Trophoblast cell (in vitro differentiated cells and primary cell): ENCODE measurements around the gene JADE2.
A peak's percentile ranks its signal among the peaks of the same experiment; 100 is the strongest.
"Not testable (repeated sequence)": the region's sequence is repeated elsewhere in the genome, so short reads cannot be mapped to it uniquely, and the experiment has no call there.

Source experiments
- DNase-seq, 2 donors: peaks; one replicate each; pipeline ENCODE4 v3.0.0-alpha.2; 2016
- H2AFZ ChIP-seq: 2 replicates; pipeline ENCODE4 v1.6.1; 2013; ENCODE audit warnings: low read length, moderate library complexity, mild to moderate bottlenecking; ENCODE audit not compliant: insufficient read depth, poor library complexity
- H2AK5ac ChIP-seq: 2 replicates; pipeline ENCODE4 v1.6.1; 2013; ENCODE audit warnings: mild to moderate bottlenecking, low read length
- H2BK120ac ChIP-seq: 2 replicates; pipeline ENCODE4 v1.6.1; 2013; ENCODE audit warnings: low read length, mild to moderate bottlenecking, moderate library complexity; ENCODE audit not compliant: insufficient read depth, poor library complexity
- H2BK12ac ChIP-seq: 2 replicates; pipeline ENCODE4 v1.6.1; 2013; ENCODE audit warnings: mild to moderate bottlenecking, low read length, moderate library complexity
- H2BK5ac ChIP-seq: 2 replicates; pipeline ENCODE4 v1.6.1; 2013; ENCODE audit warnings: low read length, low read depth, moderate library complexity, mild to moderate bottlenecking; ENCODE audit not compliant: poor library complexity
- H3K14ac ChIP-seq: 2 replicates; pipeline ENCODE4 v1.6.1; 2013; ENCODE audit warnings: mild to moderate bottlenecking, low read length
- H3K18ac ChIP-seq: 2 replicates; pipeline ENCODE4 v1.6.1; 2013; ENCODE audit warnings: mild to moderate bottlenecking, low read length
- H3K23ac ChIP-seq: 2 replicates; pipeline ENCODE4 v1.6.1; 2013; ENCODE audit warnings: low read length
- H3K27ac ChIP-seq: 2 replicates; pipeline ENCODE4 v1.5.1; 2013; ENCODE audit warnings: low read depth, mild to moderate bottlenecking, inconsistent platforms, low read length, moderate library complexity
- H3K27me3 ChIP-seq: 2 replicates; pipeline ENCODE4 v1.6.1; 2013; ENCODE audit warnings: inconsistent platforms, mild to moderate bottlenecking, low read length, moderate library complexity; ENCODE audit not compliant: insufficient read depth
- H3K36me3 ChIP-seq, 2 experiments: 1 replicate in 1 of 2; 2 replicates in 1 of 2; pipeline ENCODE4 v1.6.1; 2013; ENCODE audit warnings: low read length in 2 of 2, mild to moderate bottlenecking in 2 of 2, moderate library complexity in 1 of 2; ENCODE audit not compliant: insufficient read depth in 2 of 2, control insufficient read depth in 1 of 2
- H3K4ac ChIP-seq: 2 replicates; pipeline ENCODE4 v1.6.1; 2013; ENCODE audit warnings: low read depth, mild to moderate bottlenecking, low read length, moderate library complexity
- H3K4me1 ChIP-seq, 2 experiments: 1 replicate in 1 of 2; 2 replicates in 1 of 2; pipeline ENCODE4 v1.6.1; 2013; ENCODE audit warnings: low read length in 2 of 2, mild to moderate bottlenecking in 2 of 2, moderate library complexity in 1 of 2; ENCODE audit not compliant: insufficient read depth in 2 of 2, control insufficient read depth in 1 of 2
- H3K4me2 ChIP-seq: 2 replicates; pipeline ENCODE4 v1.6.1; 2013; ENCODE audit warnings: inconsistent platforms, mild to moderate bottlenecking, low read length, moderate library complexity
- H3K4me3 ChIP-seq: 2 replicates; pipeline ENCODE4 v1.5.1; 2013; ENCODE audit warnings: mild to moderate bottlenecking, low read depth, low read length, inconsistent platforms
- H3K79me1 ChIP-seq: one replicate; pipeline ENCODE4 v1.6.1; 2013; ENCODE audit warnings: low read length
- H3K79me2 ChIP-seq: 2 replicates; pipeline ENCODE4 v1.6.1; 2013; ENCODE audit warnings: low read length, mild to moderate bottlenecking; ENCODE audit not compliant: control insufficient read depth, insufficient read depth, poor library complexity
- H3K9ac ChIP-seq: 2 replicates; pipeline ENCODE4 v1.6.1; 2013; ENCODE audit warnings: mild to moderate bottlenecking, low read length
- H3K9me3 ChIP-seq: 2 replicates; pipeline ENCODE4 v1.6.1; 2013; ENCODE audit warnings: low read depth, mild to moderate bottlenecking, control low read depth, inconsistent platforms, low read length; ENCODE audit not compliant: insufficient read depth
- H4K12ac ChIP-seq: 2 replicates; pipeline ENCODE4 v1.6.1; 2013; ENCODE audit warnings: low read depth, mild to moderate bottlenecking, low read length, moderate library complexity
- H4K8ac ChIP-seq: 2 replicates; pipeline ENCODE4 v1.6.1; 2013; ENCODE audit warnings: low read depth, mild to moderate bottlenecking, low read length, moderate library complexity
- H4K91ac ChIP-seq: one replicate; pipeline ENCODE4 v1.6.1; 2013; ENCODE audit warnings: low read depth, mild to moderate bottlenecking, low read length, moderate library complexity
- WGBS: extraction: QIAGEN DNeasy Blood & Tissue Kit; methylation state at CpG from one replicate; pipeline ENCODE4 v1.1.7; 2013; ENCODE audit warnings: missing lambda C conversion rate; ENCODE audit not compliant: insufficient read length, insufficient coverage; ENCODE audit errors: extremely low coverage; 5-methylcytosine and 5-hydroxymethylcytosine counted together

The JADE2 gene

DNA sequence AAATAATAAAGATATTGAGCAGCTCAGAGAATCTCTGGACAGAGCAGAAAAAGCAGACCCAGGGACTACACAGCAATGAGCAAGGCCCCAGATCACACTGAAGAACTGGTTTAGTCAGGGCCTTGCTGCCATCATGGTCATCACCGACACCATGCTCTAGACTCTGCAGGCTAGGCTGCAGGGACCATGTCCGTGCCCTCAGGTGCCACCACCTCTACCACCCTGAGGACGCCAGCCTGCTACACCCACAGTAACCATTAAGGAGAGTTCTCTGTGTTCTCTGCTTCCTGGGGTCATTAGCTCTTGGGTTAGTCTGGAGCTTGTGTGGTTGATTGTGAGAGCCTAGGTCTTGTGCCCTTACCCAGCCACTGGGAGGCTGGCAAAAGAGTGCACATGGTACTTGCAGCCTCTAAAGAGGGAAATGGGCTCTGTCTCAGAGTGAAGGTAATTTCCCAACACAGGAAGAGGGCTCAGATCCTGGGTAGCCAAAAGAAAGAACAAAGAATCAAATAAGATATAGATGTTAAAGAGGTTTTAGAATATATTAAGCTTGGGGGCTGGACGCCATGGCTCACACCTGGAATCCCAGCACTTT lies 31.9 kb upstream of the JADE2 start:
- H4K8ac ChIP-seq = no peak overlapping the region
- no peak overlapping the region for H2BK12ac ChIP-seq
- H3K18ac ChIP-seq = no peak overlapping the region
- no CpG with 5 or more reads among the region's 4 CpGs for WGBS
- DNase-seq = no peak
- H3K79me2 ChIP-seq = no peaks in the 10 kb centered on the region
- H3K9me3 ChIP-seq = peaks cover 1% of the 10 kb centered on the region
- no peaks in the 10 kb centered on the region for H3K79me1 ChIP-seq
- no peaks in the 10 kb centered on the region for H3K36me3 ChIP-seq
- H2AFZ ChIP-seq = no peak overlapping the region
- H3K14ac ChIP-seq = no peak overlapping the region
- H3K9ac ChIP-seq = no peak overlapping the region
- H3K4me1 ChIP-seq = no peaks in the 10 kb centered on the region
- no peak overlapping the region for H3K4me2 ChIP-seq
- H2BK120ac ChIP-seq = no peak overlapping the region
- no peak overlapping the region for H3K4ac ChIP-seq
- H3K4me3 ChIP-seq = no peak overlapping the region
- H2AK5ac ChIP-seq = no peak overlapping the region
- no peak overlapping the region for H4K91ac ChIP-seq
- H3K27me3 ChIP-seq = no peaks in the 10 kb centered on the region
- H4K12ac ChIP-seq = no peak overlapping the region
- H3K27ac ChIP-seq = no peak overlapping the region
- H2BK5ac ChIP-seq = no peak overlapping the region
- no peak overlapping the region for H3K23ac ChIP-seq

DNA sequence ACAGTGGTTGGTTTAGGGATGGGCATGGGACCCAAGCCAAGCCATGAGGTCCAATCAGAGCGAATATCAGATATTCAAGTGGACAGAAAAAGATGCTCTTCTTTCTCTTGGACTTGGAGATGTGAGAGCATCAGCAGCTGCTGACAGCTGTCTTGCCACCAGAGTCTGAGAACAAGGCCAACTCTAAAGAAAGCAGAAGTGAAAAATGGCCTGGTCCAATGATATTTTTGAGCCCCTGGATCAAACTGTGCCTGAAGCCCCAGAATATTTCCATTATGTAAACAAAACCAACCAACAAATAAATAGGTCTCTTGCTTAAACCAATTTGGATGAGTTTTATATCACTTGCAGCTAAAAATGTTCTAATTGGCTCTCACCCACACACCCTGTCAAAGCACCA lies 30.7 kb upstream of the JADE2 start:
- no peak overlapping the region for H3K23ac ChIP-seq
- DNase-seq = no peak
- no peak overlapping the region for H3K27ac ChIP-seq
- H3K14ac ChIP-seq = no peak overlapping the region
- H3K9me3 ChIP-seq = peaks cover 1% of the 10 kb centered on the region
- no peak overlapping the region for H3K4me3 ChIP-seq
- WGBS = no CpG with 5 or more reads among the region's 1 CpG
- no peak overlapping the region for H4K12ac ChIP-seq
- H2BK5ac ChIP-seq = no peak overlapping the region
- no peak overlapping the region for H3K9ac ChIP-seq
- H2BK12ac ChIP-seq = no peak overlapping the region
- H4K91ac ChIP-seq = no peak overlapping the region
- no peaks in the 10 kb centered on the region for H3K79me1 ChIP-seq
- H3K4ac ChIP-seq = no peak overlapping the region
- H3K4me1 ChIP-seq = no peaks in the 10 kb centered on the region
- no peaks in the 10 kb centered on the region for H3K27me3 ChIP-seq
- no peak overlapping the region for H2AK5ac ChIP-seq
- H3K4me2 ChIP-seq = no peak overlapping the region
- no peak overlapping the region for H4K8ac ChIP-seq
- H2AFZ ChIP-seq = no peak overlapping the region
- H2BK120ac ChIP-seq = no peak overlapping the region
- H3K79me2 ChIP-seq = no peaks in the 10 kb centered on the region
- no peaks in the 10 kb centered on the region for H3K36me3 ChIP-seq
- no peak overlapping the region for H3K18ac ChIP-seq

DNA sequence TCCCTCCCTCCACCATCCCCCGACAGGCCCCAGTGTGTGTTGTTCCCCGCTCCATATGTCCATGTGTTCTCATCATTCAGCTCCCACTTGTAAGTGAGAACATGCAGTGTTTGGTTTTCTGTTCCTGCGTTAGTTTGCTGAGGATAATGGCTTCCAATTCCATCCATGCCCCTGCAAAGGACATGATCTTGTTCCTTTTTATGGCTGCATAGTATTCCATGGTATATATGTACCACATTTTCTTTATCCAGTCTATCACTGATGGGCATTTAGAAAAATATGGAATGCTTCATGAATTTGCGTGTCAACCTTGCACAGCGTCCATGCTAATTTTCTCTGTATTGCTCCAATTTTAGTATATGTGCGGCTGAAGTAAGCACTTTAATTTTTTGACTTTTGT lies 25.6 kb upstream of the JADE2 start:
- not testable (repeated sequence) for H3K9me3 ChIP-seq, H4K91ac ChIP-seq, H2BK12ac ChIP-seq, H4K8ac ChIP-seq, DNase-seq, H4K12ac ChIP-seq, H2BK5ac ChIP-seq, H3K14ac ChIP-seq, H3K36me3 ChIP-seq, H3K4ac ChIP-seq, H3K9ac ChIP-seq, H3K23ac ChIP-seq, H2AFZ ChIP-seq, H3K27ac ChIP-seq, H3K4me2 ChIP-seq, H2AK5ac ChIP-seq, H3K18ac ChIP-seq, H2BK120ac ChIP-seq, H3K79me2 ChIP-seq, H3K27me3 ChIP-seq, H3K4me3 ChIP-seq
- no CpG with 5 or more reads among the region's 6 CpGs for WGBS
- Histone ChIP-seq H3K4me1 (peaks cover 21 to 24% of the 10 kb centered on the region in 2 experiments), H3K79me1 (peaks cover 18% of the 10 kb centered on the region)

DNA sequence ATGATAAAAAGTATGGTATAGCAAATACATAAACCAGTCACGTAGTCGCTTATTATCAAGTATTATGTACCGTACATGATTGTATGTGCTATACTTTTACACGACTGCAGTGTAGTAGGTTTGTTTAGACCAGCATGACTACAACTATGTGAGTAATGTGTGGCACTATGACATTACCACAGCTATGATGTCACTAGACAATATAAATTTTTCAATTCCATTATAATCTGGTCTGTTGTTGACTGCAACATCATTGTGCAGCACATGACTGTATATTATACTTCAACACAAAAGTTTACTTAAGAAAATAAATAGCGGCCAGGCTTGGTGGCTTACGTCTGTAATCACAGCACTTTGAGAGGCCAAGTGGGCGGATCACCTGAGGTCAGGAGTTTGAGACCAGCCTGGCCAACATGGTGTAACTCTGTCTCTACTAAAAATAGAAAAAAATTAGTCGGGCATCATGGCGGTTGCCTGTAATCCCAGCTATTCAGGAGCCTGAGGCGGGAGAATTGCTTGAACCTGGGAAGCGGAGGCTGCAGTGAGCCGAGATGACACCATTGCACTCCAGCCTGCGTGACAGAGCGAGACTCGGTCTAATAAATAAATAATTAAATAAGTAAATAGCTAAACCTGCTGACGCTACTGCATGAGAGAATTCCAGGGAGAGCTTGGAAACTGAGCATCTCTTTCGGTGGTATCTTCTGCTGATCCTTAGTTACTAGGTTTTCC lies 24.6 kb upstream of the JADE2 start:
- Histone ChIP-seq H2BK12ac (no peak overlapping the region), H4K12ac (no peak overlapping the region)

More for the DNA sequence above, 24.6 kb upstream of the JADE2 start:
- Histone ChIP-seq H3K79me1 (peaks cover 20% of the 10 kb centered on the region), H4K8ac (no peak overlapping the region), H3K27ac (no peak overlapping the region), H3K9ac (no peak overlapping the region), H2BK5ac (no peak overlapping the region), H3K4me2 (no peak overlapping the region), H3K79me2 (no peaks in the 10 kb centered on the region), H3K27me3 (no peaks in the 10 kb centered on the region), H3K4me3 (no peak overlapping the region), H4K91ac (no peak overlapping the region), H2BK120ac (no peak overlapping the region), H2AFZ (no peak overlapping the region), H3K36me3 (no peaks in the 10 kb centered on the region), H3K18ac (no peak overlapping the region), H3K9me3 (no peaks in the 10 kb centered on the region), H3K4me1 (peaks cover 24 to 27% of the 10 kb centered on the region in 2 experiments), H3K14ac (no peak overlapping the region), H2AK5ac (no peak overlapping the region), H3K23ac (no peak overlapping the region), H3K4ac (no peak overlapping the region)
- DNase-seq = peak; percentile 70 to 84
- WGBS = no CpG with 5 or more reads among the region's 17 CpGs
